8988T (cell line): Measurements from ENCODE around the gene EPX.

Experiments used
- DNase-seq: peaks from one replicate; pipeline ENCODE4 v3.0.0; 2011

The EPX gene

GRCh38 chr17:58231641-58232040 is 39.1 kb downstream of the EPX start:
- no peak for DNase-seq

- DNase-seq, result no peak
Measured at GRCh38 chr17:58232707-58233156, 40.2 kb downstream of the EPX start.

- no peak for DNase-seq
Measured at GRCh38 chr17:58233543-58233942, 41.0 kb downstream of the EPX start.

GRCh38 chr17:58234512-58234911 is 42.0 kb downstream of the EPX start:
- no peak for DNase-seq

- no peak for DNase-seq
Measured at GRCh38 chr17:58235821-58236220, 43.3 kb downstream of the EPX start.

- DNase-seq, result no peak
Measured at GRCh38 chr17:58236394-58236793, 43.9 kb downstream of the EPX start.

- no peak for DNase-seq
Measured at GRCh38 chr17:58238147-58238634, 45.7 kb downstream of the EPX start, which contains the start of gene LPO. Gene LPO (plus strand): TSS chr17:58238584. CDS start chr17:58242980, 4,396 bp downstream.

GRCh38 chr17:58239987-58240386 is 47.5 kb downstream of the EPX start:
- no peak for DNase-seq

GRCh38 chr17:58242171-58242784 is 49.8 kb downstream of the EPX start:
- no peak for DNase-seq

- DNase-seq, result no peak
Measured at GRCh38 chr17:58244963-58245362, 52.4 kb downstream of the EPX start.

GRCh38 chr17:58245428-58246103 is 53.0 kb downstream of the EPX start:
- DNase-seq, result no peak

- DNase-seq, result no peak
Measured at GRCh38 chr17:58246104-58246740, 53.7 kb downstream of the EPX start.

GRCh38 chr17:58246781-58247180 is 54.3 kb downstream of the EPX start:
- no peak for DNase-seq

- DNase-seq, result no peak
Measured at GRCh38 chr17:58247511-58248363, 55.2 kb downstream of the EPX start.

- DNase-seq, result no peak
Measured at GRCh38 chr17:58248955-58249269, 56.4 kb downstream of the EPX start.

GRCh38 chr17:58249270-58250133 is 57.0 kb downstream of the EPX start:
- DNase-seq, result peak; percentile 68

GRCh38 chr17:58250344-58251011 is 58.0 kb downstream of the EPX start:
- no peak for DNase-seq

GRCh38 chr17:58252141-58252540 is 59.6 kb downstream of the EPX start:
- no peak for DNase-seq

- DNase-seq, result no peak
Measured at GRCh38 chr17:58253082-58253481, 60.6 kb downstream of the EPX start.
